A673 (cell line): ENCODE measurements around the gene PLEKHG3.

Source experiments
- CTCF ChIP-seq: fragments of 300-800, 200-600 bp; sonication (generic); conservative IDR thresholded peaks from 2 replicates; pipeline ENCODE4 v1.5.1; 2017; ENCODE audit warnings: low read depth, mild to moderate bottlenecking, antibody characterized with exemption, low read length, moderate library complexity, mixed read lengths
- EZH2 ChIP-seq: fragments of 200-600 bp; sonication (generic); IDR thresholded peaks from 2 replicates; pipeline ENCODE4 v1.6.1; 2017; ENCODE audit warnings: borderline replicate concordance, low read depth, mild to moderate bottlenecking, mixed read lengths, antibody characterized with exemption, low read length; ENCODE audit not compliant: poor library complexity, severe bottlenecking

GRCh38 chr14:64680013-64680713 is 24.1 kb upstream of the PLEKHG3 start:
- TF ChIP-seq CTCF = no peak
- no peak for TF ChIP-seq EZH2
